H1 (cell line): ENCODE results near the gene SLC17A4. TPM values are rescaled to one million over a fixed set of nuclear protein-coding genes. Genes with fewer than 3 reads are reported as not detected.

ENCODE experiments used
- CTCF ChIA-PET: fragments of 300-600 bp; sonication (Branson Sonifier 250); formaldehyde crosslinking; loops from one replicate; lab custom pipeline; 2021; ENCODE audit not compliant: partially characterized antibody; lab: Charles Lee
- POLR2A ChIA-PET: fragments of 300-600 bp; sonication (Branson Sonifier 250); formaldehyde crosslinking; loops from one replicate; lab custom pipeline; 2021; ENCODE audit warnings: inconsistent platforms; ENCODE audit not compliant: partially characterized antibody; lab: Charles Lee
- DNase-seq, 2 experiments: peaks; one replicate each; pipeline versions ENCODE4 v3.0.0 to v3.0.0-alpha.2; 2010 to 2022; ENCODE audit warnings: low spot score in 2 of 2, low read depth in 1 of 2, mixed read lengths in 1 of 2
- FAIRE-seq: peaks from 2 replicates; lab custom pipeline; 2011; peaks lifted over from hg19 to GRCh38; lab: Jason Lieb, UNC
- H2AFZ ChIP-seq: 2 replicates; pipeline ENCODE4 v1.8.1; 2012; ENCODE audit warnings: low read length, inconsistent platforms
- H2AK5ac ChIP-seq: 2 replicates; pipeline ENCODE4 v1.6.1; 2013; ENCODE audit warnings: low read depth, low read length
- H2BK120ac ChIP-seq: replicated peaks from 2 replicates; pipeline ENCODE3; 2013; ENCODE audit warnings: low read depth, low read length, inconsistent platforms
- H2BK12ac ChIP-seq: 2 replicates; pipeline ENCODE4 v1.6.1; 2013; ENCODE audit warnings: low read depth, low read length
- H2BK15ac ChIP-seq: 2 replicates; pipeline ENCODE4 v1.6.1; 2013; ENCODE audit warnings: low read length
- H2BK20ac ChIP-seq: 2 replicates; pipeline ENCODE4 v1.6.1; 2013; ENCODE audit warnings: low read length
- H2BK5ac ChIP-seq: 2 replicates; pipeline ENCODE4 v1.6.1; 2013; ENCODE audit warnings: low read depth, low read length
- H3K14ac ChIP-seq: 2 replicates; pipeline ENCODE4 v1.6.1; 2013; ENCODE audit warnings: inconsistent platforms; ENCODE audit not compliant: insufficient read length
- H3K18ac ChIP-seq: 2 replicates; pipeline ENCODE4 v1.6.1; 2013; ENCODE audit warnings: low read length; ENCODE audit errors: extremely low read depth
- H3K23ac ChIP-seq: 2 replicates; pipeline ENCODE4 v1.6.1; 2013; ENCODE audit warnings: inconsistent platforms; ENCODE audit not compliant: insufficient read length
- H3K23me2 ChIP-seq: 2 replicates; pipeline ENCODE4 v1.6.1; 2013; ENCODE audit warnings: low read depth, low read length
- H3K27ac ChIP-seq: 2 replicates; pipeline ENCODE4 v1.6.1; 2011; ENCODE audit warnings: low read depth, low read length, inconsistent platforms
- H3K27me3 ChIP-seq, 4 experiments: replicated peaks in 1 of 4; 1 replicate in 1 of 4; 2 replicates in 3 of 4; pipeline versions ENCODE4 v1.6.1 to v1.8.1; 2011 to 2013; ENCODE audit warnings: low read length in 3 of 4, mild to moderate bottlenecking in 3 of 4, inconsistent platforms in 2 of 4, mixed read lengths in 2 of 4, moderate library complexity in 1 of 4; ENCODE audit not compliant: control insufficient read depth in 3 of 4, insufficient read depth in 3 of 4; ENCODE audit errors: extremely low read depth in 1 of 4
- H3K36me3 ChIP-seq, 4 experiments: 2 replicates each; pipeline versions ENCODE4 v1.6.1 to v1.8.1; 2011 to 2013; ENCODE audit warnings: mild to moderate bottlenecking in 4 of 4, low read length in 3 of 4, moderate library complexity in 2 of 4, control low read depth in 1 of 4, inconsistent platforms in 1 of 4; ENCODE audit not compliant: insufficient read depth in 4 of 4, control insufficient read depth in 2 of 4
- H3K4ac ChIP-seq: replicated peaks from 2 replicates; pipeline ENCODE3; 2013; ENCODE audit warnings: low read length, low read depth, mixed read lengths, inconsistent platforms; ENCODE audit not compliant: insufficient read length
- H3K4me1 ChIP-seq, 4 experiments: replicated peaks in 1 of 4; 1 replicate in 1 of 4; 2 replicates in 3 of 4; pipeline versions ENCODE4 v1.6.1 to v1.8.1; 2011 to 2013; ENCODE audit warnings: low read length in 3 of 4, inconsistent platforms in 2 of 4, mixed read lengths in 1 of 4; ENCODE audit not compliant: insufficient read depth in 4 of 4, control insufficient read depth in 3 of 4
- H3K4me2 ChIP-seq, 2 experiments: 2 replicates each; pipeline versions ENCODE4 v1.6.1 to v1.8.1; 2011 to 2013; ENCODE audit warnings: low read depth in 2 of 2, low read length in 2 of 2, control low read depth in 1 of 2, inconsistent platforms in 1 of 2, mild to moderate bottlenecking in 1 of 2; ENCODE audit not compliant: insufficient read depth in 1 of 2
- H3K4me3 ChIP-seq, 4 experiments: fragments of 200-600, 300-600 bp in 1 of 4; sonication (generic), shearing (Covaris generic), sonication (Bioruptor Twin) in 1 of 4; 2 replicates each; pipeline versions ENCODE4 v1.5.1 to v1.8.1; 2011 to 2016; ENCODE audit warnings: low read length in 4 of 4, low read depth in 3 of 4, control low read depth in 2 of 4, inconsistent platforms in 2 of 4, mild to moderate bottlenecking in 2 of 4, mixed read lengths in 1 of 4, moderate library complexity in 1 of 4; ENCODE audit not compliant: insufficient read depth in 2 of 4; ENCODE audit errors: extremely low read depth in 1 of 4
- H3K56ac ChIP-seq: replicated peaks from 2 replicates; pipeline ENCODE3; 2013; ENCODE audit warnings: low read depth, mild to moderate bottlenecking, mixed read lengths, low read length, inconsistent platforms; ENCODE audit not compliant: insufficient read length
- H3K79me1 ChIP-seq: 2 replicates; pipeline ENCODE4 v1.6.1; 2013; ENCODE audit warnings: low read depth, low read length, control low read depth
- H3K79me2 ChIP-seq, 2 experiments: 2 replicates each; pipeline versions ENCODE4 v1.6.1 to v1.8.1; 2012 to 2013; ENCODE audit warnings: low read length in 2 of 2, mild to moderate bottlenecking in 2 of 2, inconsistent platforms in 1 of 2; ENCODE audit not compliant: insufficient read depth in 2 of 2, control insufficient read depth in 1 of 2
- H3K9ac ChIP-seq, 4 experiments: replicated peaks in 1 of 4; 1 replicate in 1 of 4; 2 replicates in 3 of 4; pipeline versions ENCODE4 v1.6.1 to v1.8.1; 2011 to 2013; ENCODE audit warnings: low read depth in 3 of 4, low read length in 3 of 4, control low read depth in 2 of 4, mild to moderate bottlenecking in 2 of 4, moderate library complexity in 2 of 4, inconsistent platforms in 1 of 4; ENCODE audit errors: extremely low read depth in 1 of 4
- H3K9me3 ChIP-seq, 2 experiments: 2 replicates each; pipeline versions ENCODE4 v1.6.1 to v1.8.1; 2012 to 2013; ENCODE audit warnings: mild to moderate bottlenecking in 2 of 2, moderate library complexity in 2 of 2, control low read depth in 1 of 2, inconsistent platforms in 1 of 2, low read depth in 1 of 2, low read length in 1 of 2, mixed read lengths in 1 of 2; ENCODE audit not compliant: insufficient read depth in 2 of 2
- H4K20me1 ChIP-seq, 2 experiments: replicated peaks in 1 of 2; 2 replicates each; pipeline versions ENCODE3 to v1.8.1; 2011 to 2013; ENCODE audit warnings: inconsistent platforms in 2 of 2, low read length in 2 of 2, mild to moderate bottlenecking in 1 of 2; ENCODE audit not compliant: insufficient read depth in 2 of 2, control insufficient read depth in 1 of 2
- H4K5ac ChIP-seq: 2 replicates; pipeline ENCODE4 v1.6.1; 2013; ENCODE audit warnings: low read length, low read depth, mixed read lengths, inconsistent platforms; ENCODE audit not compliant: insufficient read length
- H4K8ac ChIP-seq: 2 replicates; pipeline ENCODE4 v1.8.0; 2013; ENCODE audit warnings: mild to moderate bottlenecking, moderate library complexity, low read length, inconsistent platforms; ENCODE audit not compliant: insufficient read depth; ENCODE audit errors: extremely low read depth
- H4K91ac ChIP-seq: replicated peaks from 2 replicates; pipeline ENCODE3; 2013; ENCODE audit warnings: low read length, mixed read lengths, inconsistent platforms; ENCODE audit not compliant: insufficient read length
- SP1 ChIP-seq: IDR thresholded peaks from 2 replicates; pipeline ENCODE4 v1.6.1; 2011; ENCODE audit warnings: low read depth, low read length
- WGBS, 2 experiments: shearing (Covaris generic) in 1 of 2; methylation state at CpG; one replicate each; pipeline versions ENCODE4 v1.1.6 to v1.1.7; 2013 to 2015; ENCODE audit warnings: low lambda C conversion rate in 2 of 2, mixed read lengths in 2 of 2, inconsistent platforms in 1 of 2, low coverage in 1 of 2, missing lambda C conversion rate in 1 of 2; ENCODE audit not compliant: insufficient replicate concordance in 2 of 2, insufficient coverage in 1 of 2, insufficient read length in 1 of 2; ENCODE audit errors: extremely low coverage in 1 of 2, missing lambda C conversion rate in 1 of 2; 5-methylcytosine and 5-hydroxymethylcytosine counted together
- polyA plus RNA-seq, 7 experiments: library from polyadenylated mRNA; depleted of rRNA in 3 of 7; stranded (reverse) in 5 of 7; unstranded in 2 of 7; fragments of >200 nt in 5 of 7; fragments of 200-250 nt in 2 of 7; gene quantifications; 1 replicate in 5 of 7; 2 replicates in 1 of 7; 4 replicates in 1 of 7; pipeline versions ENCODE4 v1.2.1 to v1.2.3, GENCODE V29; 2011 to 2013; ENCODE audit warnings: missing spikeins in 2 of 7, mixed read lengths in 2 of 7
- total RNA-seq: library from RNA; stranded (reverse); fragmentation: NEBNext Ultra II Directional; extraction: Animal tissue kit (Norgen Biotek cat#: 25700); gene quantifications from 2 replicates; pipeline ENCODE4 v1.2.1, GENCODE V29; 2021

The SLC17A4 gene
- total and polyA plus RNA-seq, 2 of the 8 experiments (the other 6 are each of a cell fraction or from before 2014, with no cell fraction given) = not detected

GRCh38 chr6:25794784-25795183, 40.2 kb downstream of the SLC17A4 start:
- no peak overlapping the region for H4K5ac ChIP-seq
- TF ChIP-seq SP1 = no peak
- no peak overlapping the region for H3K18ac ChIP-seq
- H2BK20ac ChIP-seq = no peak overlapping the region
- H2BK15ac ChIP-seq = no peak overlapping the region
- ChIA-PET POLR2A (no interaction called here), CTCF (no interaction called here)
- H3K9ac ChIP-seq = no peak overlapping the region
- no peak overlapping the region for H4K91ac ChIP-seq
- no peak overlapping the region for H3K27ac ChIP-seq
- H4K20me1 ChIP-seq = no peaks in the 10 kb centered on the region
- no peaks in the 10 kb centered on the region for H3K36me3 ChIP-seq
- H2AK5ac ChIP-seq = no peak overlapping the region
- no peak overlapping the region for H2BK5ac ChIP-seq
- DNase-seq (no peak), FAIRE-seq (no peak)
- H3K4ac ChIP-seq = no peak overlapping the region
- no peak overlapping the region for H3K56ac ChIP-seq
- 85% methylated on average over 2 of the region's 2 CpGs; no CpG with 5 or more reads in 1 of the 2 experiments for WGBS, 2 experiments
- H2AFZ ChIP-seq = no peak overlapping the region
- H3K4me2 ChIP-seq = no peak overlapping the region
- no peak overlapping the region for H3K23ac ChIP-seq
- no peaks in the 10 kb centered on the region for H3K79me2 ChIP-seq
- no peak overlapping the region for H2BK120ac ChIP-seq
- H3K79me1 ChIP-seq = no peaks in the 10 kb centered on the region
- no peak overlapping the region for H3K4me3 ChIP-seq
- H3K23me2 ChIP-seq = no peaks in the 10 kb centered on the region
- no peak overlapping the region for H3K14ac ChIP-seq
- peaks cover 0 to 1% (median 0%) of the 10 kb centered on the region in 4 experiments; a peak in 1 of 7 replicates for H3K27me3 ChIP-seq
- no peak overlapping the region for H4K8ac ChIP-seq
- no peak overlapping the region for H2BK12ac ChIP-seq
- H3K9me3 ChIP-seq = no peaks in the 10 kb centered on the region
- H3K4me1 ChIP-seq = no peaks in the 10 kb centered on the region
